Ascending aorta (tissue), 2 donors: Measurements from ENCODE around the gene TCF4. TPM values are rescaled to one million over a fixed set of nuclear protein-coding genes. Genes with fewer than 3 reads are reported as not detected.

Experiments used
- DNase-seq, 2 donors: peaks; one replicate each; pipeline ENCODE4 v3.0.0-alpha.2; 2019; ENCODE audit warnings: low spot score in 2 of 2
- H3K27ac ChIP-seq, 2 donors: fragments of 200-600 bp; sonication (generic); one replicate each; pipeline ENCODE4 v1.5.1; 2016 to 2017; ENCODE audit warnings: mild to moderate bottlenecking in 1 of 2
- H3K27me3 ChIP-seq: fragments of 200-600 bp; sonication (generic); one replicate; pipeline ENCODE4 v1.5.1; 2017
- H3K36me3 ChIP-seq, 2 donors: fragments of 200-600 bp; sonication (generic); one replicate each; pipeline ENCODE4 v1.5.1; 2016
- H3K4me1 ChIP-seq, 2 donors: fragments of 200-600 bp; sonication (generic); one replicate each; pipeline ENCODE4 v1.5.1; 2016 to 2017; ENCODE audit warnings: mild to moderate bottlenecking in 1 of 2
- H3K4me3 ChIP-seq, 2 donors: fragments of 200-600 bp; sonication (generic); one replicate each; pipeline ENCODE4 v1.5.1; 2016 to 2017; ENCODE audit warnings: mild to moderate bottlenecking in 1 of 2
- H3K9me3 ChIP-seq, 2 donors: fragments of 200-600 bp; sonication (generic); one replicate each; pipeline ENCODE4 v1.5.1; 2016
- intact Hi-C: fragments of 100-400 bp; cut with DNase I; formaldehyde crosslinking; loops from one replicate; pipeline ENCODE4 v1.15.1; 2023
- total RNA-seq: library from RNA; depleted of rRNA; stranded (reverse); fragments of >200 nt; gene quantifications from one replicate; pipeline ENCODE4 v1.1.0, GENCODE V29; 2016
- TF ChIP-seq, protein P1 (sequence below), 3 experiments: fragments of 200-600 bp in 2 of 3; fragments of 450-650 bp in 1 of 3; sonication (generic) in 2 of 3; IDR thresholded peaks; one replicate each; pipeline ENCODE4 v1.5.1; 2016 to 2019; ENCODE audit warnings: antibody characterized with exemption in 3 of 3, mild to moderate bottlenecking in 1 of 3, moderate library complexity in 1 of 3

Gene TCF4
- total RNA-seq, 1 donor from 2014 or later: 180 TPM

GRCh38 chr18:55224086-55224625, 363.8 kb downstream of the TCF4 start:
- intact Hi-C loops: no loop called here
- peaks cover 19 to 34% of the 10 kb centered on the region in 2 donors for H3K36me3 ChIP-seq
- H3K9me3 ChIP-seq: no peaks in the 10 kb centered on the region
- TF ChIP-seq, protein P1, sequence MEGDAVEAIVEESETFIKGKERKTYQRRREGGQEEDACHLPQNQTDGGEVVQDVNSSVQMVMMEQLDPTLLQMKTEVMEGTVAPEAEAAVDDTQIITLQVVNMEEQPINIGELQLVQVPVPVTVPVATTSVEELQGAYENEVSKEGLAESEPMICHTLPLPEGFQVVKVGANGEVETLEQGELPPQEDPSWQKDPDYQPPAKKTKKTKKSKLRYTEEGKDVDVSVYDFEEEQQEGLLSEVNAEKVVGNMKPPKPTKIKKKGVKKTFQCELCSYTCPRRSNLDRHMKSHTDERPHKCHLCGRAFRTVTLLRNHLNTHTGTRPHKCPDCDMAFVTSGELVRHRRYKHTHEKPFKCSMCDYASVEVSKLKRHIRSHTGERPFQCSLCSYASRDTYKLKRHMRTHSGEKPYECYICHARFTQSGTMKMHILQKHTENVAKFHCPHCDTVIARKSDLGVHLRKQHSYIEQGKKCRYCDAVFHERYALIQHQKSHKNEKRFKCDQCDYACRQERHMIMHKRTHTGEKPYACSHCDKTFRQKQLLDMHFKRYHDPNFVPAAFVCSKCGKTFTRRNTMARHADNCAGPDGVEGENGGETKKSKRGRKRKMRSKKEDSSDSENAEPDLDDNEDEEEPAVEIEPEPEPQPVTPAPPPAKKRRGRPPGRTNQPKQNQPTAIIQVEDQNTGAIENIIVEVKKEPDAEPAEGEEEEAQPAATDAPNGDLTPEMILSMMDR (IDR thresholded peaks at IDR 0.05): no peak
- H3K27me3 ChIP-seq: no peaks in the 10 kb centered on the region
- H3K27ac ChIP-seq: no peak overlapping the region
- no peaks in the 10 kb centered on the region for H3K4me1 ChIP-seq
- H3K4me3 ChIP-seq: no peak overlapping the region
- DNase-seq: no peak

DNA sequence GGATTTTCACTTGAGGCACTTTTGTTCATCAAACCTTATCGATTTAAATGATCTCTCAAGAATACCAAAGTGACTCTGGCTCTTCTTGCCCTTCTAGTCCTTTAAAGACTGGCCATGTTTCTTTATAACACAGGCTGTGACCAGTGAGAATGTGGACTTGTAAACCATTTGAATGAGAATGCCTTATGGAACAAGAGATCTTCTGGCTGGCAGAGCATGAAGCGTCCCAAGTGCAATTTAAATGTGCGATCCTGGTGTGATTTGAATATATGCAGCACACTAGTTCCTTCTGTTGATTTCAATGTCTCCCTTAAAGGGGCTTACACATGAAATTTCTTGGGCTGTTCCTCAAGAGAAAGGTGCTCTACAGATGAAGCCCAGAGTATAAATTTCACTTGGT, 366.4 kb downstream of the TCF4 start:
- intact Hi-C loops: no loop called here
- no peaks in the 10 kb centered on the region for H3K4me1 ChIP-seq
- DNase-seq: no peak
- TF ChIP-seq, protein P1 (IDR thresholded peaks at IDR 0.05): no peak
- peaks cover 3 to 11% of the 10 kb centered on the region in 2 donors for H3K36me3 ChIP-seq
- no peak overlapping the region for H3K4me3 ChIP-seq
- no peaks in the 10 kb centered on the region for H3K27me3 ChIP-seq
- H3K27ac ChIP-seq: no peak overlapping the region
- H3K9me3 ChIP-seq: no peaks in the 10 kb centered on the region

DNA sequence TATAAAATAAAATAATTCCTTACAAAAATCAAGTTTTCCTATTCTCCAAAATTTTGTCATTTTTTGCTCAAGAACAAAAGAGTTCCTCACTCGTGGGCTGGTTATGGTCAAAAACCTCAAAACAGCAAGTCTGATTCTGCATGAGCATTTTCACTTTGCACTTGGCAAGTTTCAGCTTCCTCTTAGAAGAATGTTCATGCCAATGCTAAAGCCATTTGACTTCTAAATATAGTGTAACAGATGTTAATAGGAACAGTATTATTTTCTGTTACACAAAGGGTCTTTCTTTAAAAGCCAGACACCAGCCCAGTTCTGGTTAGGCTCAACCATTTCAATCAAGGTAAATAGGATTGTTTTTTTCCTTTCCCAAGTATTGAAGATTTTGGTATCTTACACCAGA, 367.5 kb downstream of the TCF4 start:
- Histone ChIP-seq H3K4me3 (no peak overlapping the region), H3K4me1 (no peaks in the 10 kb centered on the region), H3K27me3 (no peaks in the 10 kb centered on the region), H3K36me3 (peaks cover 3 to 5% of the 10 kb centered on the region in 2 donors), H3K9me3 (no peaks in the 10 kb centered on the region), H3K27ac (no peak overlapping the region)
- TF ChIP-seq, protein P1 (IDR thresholded peaks at IDR 0.05): no peak
- no peak for DNase-seq
- intact Hi-C loops: no loop called here

- Histone ChIP-seq H3K36me3 (peaks cover 0 to 5% of the 10 kb centered on the region in 2 donors), H3K4me1 (no peaks in the 10 kb centered on the region), H3K4me3 (no peak overlapping the region), H3K27me3 (no peaks in the 10 kb centered on the region), H3K9me3 (no peaks in the 10 kb centered on the region), H3K27ac (no peak overlapping the region)
- intact Hi-C loops: no loop called here
- DNase-seq: no peak
- TF ChIP-seq, protein P1 (IDR thresholded peaks at IDR 0.05): no peak
These were observed 368.2 kb downstream of the TCF4 start for GRCh38 chr18:55219823-55220222.

DNA sequence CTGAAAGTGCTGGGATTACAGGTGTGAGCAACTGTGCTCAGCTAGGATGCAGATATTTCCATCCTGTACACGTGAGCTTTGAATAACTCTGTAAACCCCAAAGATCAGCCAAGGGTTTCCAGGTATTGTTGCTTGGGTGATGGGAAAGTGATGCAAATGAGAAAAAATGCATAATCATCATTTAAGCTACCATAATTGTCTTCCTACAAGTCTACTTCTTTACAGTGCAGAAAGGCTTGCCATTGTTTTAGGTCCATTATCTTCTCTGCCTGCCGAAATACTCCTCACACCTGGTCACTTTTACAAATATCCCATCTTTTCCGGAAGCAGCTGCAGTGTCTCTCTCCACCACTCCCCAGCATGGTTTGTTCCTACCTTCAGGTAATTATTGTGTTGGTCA, 368.9 kb downstream of the TCF4 start:
- H3K9me3 ChIP-seq: no peaks in the 10 kb centered on the region
- H3K27me3 ChIP-seq: no peaks in the 10 kb centered on the region
- H3K36me3 ChIP-seq: no peaks in the 10 kb centered on the region
- intact Hi-C loops: no loop called here
- no peaks in the 10 kb centered on the region for H3K4me1 ChIP-seq
- no peak overlapping the region for H3K27ac ChIP-seq
- H3K4me3 ChIP-seq: no peak overlapping the region
- no peak for DNase-seq
- TF ChIP-seq, protein P1 (IDR thresholded peaks at IDR 0.05): no peak

DNA sequence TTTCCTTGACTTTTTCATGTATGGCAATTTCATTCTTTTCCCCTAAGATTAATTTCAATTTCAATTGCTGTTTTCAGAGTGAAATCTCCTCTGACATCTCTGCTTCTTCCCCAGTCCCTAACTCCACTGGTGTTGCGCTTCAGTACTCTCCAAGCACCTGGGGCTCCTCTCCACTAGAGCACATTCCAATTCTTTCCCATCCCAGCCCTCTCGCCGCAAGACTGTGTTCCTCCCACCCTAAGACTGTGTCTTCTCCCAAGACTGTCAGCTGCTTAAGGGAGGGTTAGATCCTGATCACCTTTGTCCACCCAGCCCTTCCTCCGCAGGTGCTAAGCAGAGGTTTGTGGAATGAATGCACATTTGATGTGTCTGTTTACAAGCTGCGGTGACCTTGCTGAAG, 373.0 kb downstream of the TCF4 start:
- no peak overlapping the region for H3K4me3 ChIP-seq
- H3K4me1 ChIP-seq: no peaks in the 10 kb centered on the region
- no peaks in the 10 kb centered on the region for H3K36me3 ChIP-seq
- TF ChIP-seq, protein P1 (IDR thresholded peaks at IDR 0.05): no peak
- no peak overlapping the region for H3K27ac ChIP-seq
- DNase-seq: no peak
- no peaks in the 10 kb centered on the region for H3K27me3 ChIP-seq
- no peaks in the 10 kb centered on the region for H3K9me3 ChIP-seq
- intact Hi-C loops: no loop called here
